ENCODE measurements around the gene PRSS35. TPM values are rescaled to one million over a fixed set of nuclear protein-coding genes. Genes with fewer than 3 reads are reported as not detected.
"Not testable (repeated sequence)": the region's sequence is repeated elsewhere in the genome, so short reads cannot be mapped to it uniquely, and the experiment has no call there.

The PRSS35 gene
- total RNA-seq, 1 experiment from 2014 or later = 1.7 TPM

DNA sequence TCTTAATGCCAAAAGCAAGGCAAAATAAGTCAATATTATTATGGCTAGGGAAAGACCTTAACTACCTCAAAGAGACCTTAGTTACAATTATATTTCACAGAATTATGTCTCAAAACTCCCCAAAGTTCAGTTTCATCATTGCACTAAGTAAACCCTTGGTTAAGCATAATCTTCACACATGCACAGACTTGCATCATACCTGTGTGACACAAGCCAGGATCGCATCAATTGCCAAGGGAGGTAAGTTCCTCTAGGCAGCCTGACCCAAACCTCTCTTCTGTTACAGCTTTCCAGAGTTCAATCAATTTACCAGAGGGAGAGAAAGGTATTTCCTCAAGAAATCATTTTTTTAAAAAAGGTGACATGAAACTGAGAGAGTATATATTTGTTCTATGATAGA is 31.9 kb upstream of the PRSS35 start:
- H2AFZ ChIP-seq (ENCODE audit: low read length) = no peak overlapping the region
- H2BK12ac ChIP-seq (ENCODE audit: insufficient read length, low read depth, low read length) = no peak overlapping the region
- no peak overlapping the region for H4K5ac ChIP-seq (ENCODE audit: insufficient read length, low read depth, low read length)
- H3K4me1 ChIP-seq (ENCODE audit: insufficient read depth, low read length) = no peaks in the 10 kb centered on the region
- no peaks in the 10 kb centered on the region for H3K4me1 Mint-ChIP-seq
- H3K79me1 ChIP-seq (ENCODE audit: insufficient read depth, low read depth, low read length, poor library complexity, severe bottlenecking) = no peaks in the 10 kb centered on the region
- no peak overlapping the region for H3K27ac ChIP-seq (ENCODE audit: insufficient read length, low read depth, low read length)
- no peak overlapping the region for H3K18ac ChIP-seq (ENCODE audit: insufficient read length, low read depth, low read length)
- no peak overlapping the region for H3K56ac ChIP-seq (ENCODE audit: insufficient read length, low read depth, low read length)
- H4K20me1 ChIP-seq (ENCODE audit: control insufficient read depth, insufficient read depth, insufficient read length) = no peaks in the 10 kb centered on the region
- no peak overlapping the region for H3K27ac Mint-ChIP-seq
- no peak overlapping the region for H2BK20ac ChIP-seq (ENCODE audit: low read depth, low read length, poor library complexity, severe bottlenecking)
- no peak overlapping the region for H2BK15ac ChIP-seq (ENCODE audit: low read depth, low read length)
- no peak overlapping the region for H2BK120ac ChIP-seq (ENCODE audit: low read depth, low read length, poor library complexity, severe bottlenecking)
- no peak overlapping the region for H3K9ac ChIP-seq (ENCODE audit: extremely low read depth, insufficient read length, low read length)
- no CpG with 5 or more reads among the region's 1 CpG for WGBS (ENCODE audit: extremely low coverage, insufficient read length, low lambda C conversion rate)
- no peak overlapping the region for H4K91ac ChIP-seq (ENCODE audit: insufficient read length, low read depth, low read length)
- H3K36me3 Mint-ChIP-seq (ENCODE audit: insufficient read depth in 1 of 3, low read depth in 3 of 3) = no peaks in the 10 kb centered on the region
- H2AK5ac ChIP-seq (ENCODE audit: insufficient read length, low read length) = no peak overlapping the region
- no peak overlapping the region for H3T11ph ChIP-seq (ENCODE audit: low read length)
- H3K9me3 Mint-ChIP-seq = no peaks in the 10 kb centered on the region; a peak in 1 of 5 replicates
- TF ChIP-seq, protein P1, sequence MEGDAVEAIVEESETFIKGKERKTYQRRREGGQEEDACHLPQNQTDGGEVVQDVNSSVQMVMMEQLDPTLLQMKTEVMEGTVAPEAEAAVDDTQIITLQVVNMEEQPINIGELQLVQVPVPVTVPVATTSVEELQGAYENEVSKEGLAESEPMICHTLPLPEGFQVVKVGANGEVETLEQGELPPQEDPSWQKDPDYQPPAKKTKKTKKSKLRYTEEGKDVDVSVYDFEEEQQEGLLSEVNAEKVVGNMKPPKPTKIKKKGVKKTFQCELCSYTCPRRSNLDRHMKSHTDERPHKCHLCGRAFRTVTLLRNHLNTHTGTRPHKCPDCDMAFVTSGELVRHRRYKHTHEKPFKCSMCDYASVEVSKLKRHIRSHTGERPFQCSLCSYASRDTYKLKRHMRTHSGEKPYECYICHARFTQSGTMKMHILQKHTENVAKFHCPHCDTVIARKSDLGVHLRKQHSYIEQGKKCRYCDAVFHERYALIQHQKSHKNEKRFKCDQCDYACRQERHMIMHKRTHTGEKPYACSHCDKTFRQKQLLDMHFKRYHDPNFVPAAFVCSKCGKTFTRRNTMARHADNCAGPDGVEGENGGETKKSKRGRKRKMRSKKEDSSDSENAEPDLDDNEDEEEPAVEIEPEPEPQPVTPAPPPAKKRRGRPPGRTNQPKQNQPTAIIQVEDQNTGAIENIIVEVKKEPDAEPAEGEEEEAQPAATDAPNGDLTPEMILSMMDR (conservative IDR thresholded peaks at IDR 0.05) = no peak
- no peaks in the 10 kb centered on the region for H3K23me2 ChIP-seq (ENCODE audit: insufficient read length, low read depth, low read length, poor library complexity, severe bottlenecking)
- H3K9me3 ChIP-seq (ENCODE audit: control insufficient read depth, low read depth, low read length) = no peaks in the 10 kb centered on the region
- H3K27me3 ChIP-seq (ENCODE audit: insufficient read depth, low read length) = no peaks in the 10 kb centered on the region
- H3K14ac ChIP-seq (ENCODE audit: insufficient read depth, low read length) = no peak overlapping the region
- no peak overlapping the region for H3K4me3 Mint-ChIP-seq
- DNase-seq = no peak
- no peak overlapping the region for H2BK5ac ChIP-seq (ENCODE audit: insufficient read length, low read length)
- no peak overlapping the region for H3K4me2 ChIP-seq (ENCODE audit: insufficient read depth, insufficient read length, low read length)
- H4K8ac ChIP-seq (replicated peaks; ENCODE audit: insufficient read length, low read depth, low read length) = no peak overlapping the region
- H3K23ac ChIP-seq (ENCODE audit: insufficient read length, low read depth, low read length) = no peak overlapping the region
- no peaks in the 10 kb centered on the region for H3K79me2 ChIP-seq (ENCODE audit: insufficient read depth, low read length)
- no peaks in the 10 kb centered on the region for H3K27me3 Mint-ChIP-seq (ENCODE audit: low read depth)
- no peak overlapping the region for H3K4ac ChIP-seq (ENCODE audit: low read depth, low read length)

DNA sequence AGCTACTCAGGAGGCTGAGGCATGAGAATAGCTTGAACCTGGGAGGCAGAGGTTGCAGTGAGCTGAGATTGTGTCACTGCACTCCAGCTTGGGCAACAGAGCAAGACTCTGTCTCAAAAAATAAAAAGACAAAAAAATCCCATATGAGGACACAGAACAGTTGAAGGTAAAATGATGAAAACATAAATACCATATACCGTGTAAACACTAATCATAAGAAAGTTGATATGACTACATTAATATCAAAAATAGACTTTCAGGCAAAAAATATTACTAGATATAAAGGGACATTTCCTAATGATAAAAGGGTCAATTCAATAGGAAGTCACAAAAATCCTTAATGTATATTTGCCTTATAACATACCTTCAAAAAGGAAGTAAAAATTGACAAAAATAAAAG is 30.4 kb upstream of the PRSS35 start:
- H2BK5ac ChIP-seq (ENCODE audit: insufficient read length, low read length); H3K36me3 Mint-ChIP-seq (ENCODE audit: insufficient read depth in 1 of 3, low read depth in 3 of 3); H3K27ac Mint-ChIP-seq; H2BK20ac ChIP-seq (ENCODE audit: low read depth, low read length, poor library complexity, severe bottlenecking); DNase-seq; H3K79me1 ChIP-seq (ENCODE audit: insufficient read depth, low read depth, low read length, poor library complexity, severe bottlenecking); H3K23me2 ChIP-seq (ENCODE audit: insufficient read length, low read depth, low read length, poor library complexity, severe bottlenecking); H3K4me1 Mint-ChIP-seq; H3K4me1 ChIP-seq (ENCODE audit: insufficient read depth, low read length); H3K23ac ChIP-seq (ENCODE audit: insufficient read length, low read depth, low read length); H2BK120ac ChIP-seq (ENCODE audit: low read depth, low read length, poor library complexity, severe bottlenecking); H4K8ac ChIP-seq (replicated peaks; ENCODE audit: insufficient read length, low read depth, low read length); H2AFZ ChIP-seq (ENCODE audit: low read length); H3K9ac ChIP-seq (ENCODE audit: extremely low read depth, insufficient read length, low read length); H3K27ac ChIP-seq (ENCODE audit: insufficient read length, low read depth, low read length); H3K27me3 Mint-ChIP-seq (ENCODE audit: low read depth); H3K4me2 ChIP-seq (ENCODE audit: insufficient read depth, insufficient read length, low read length); H3K79me2 ChIP-seq (ENCODE audit: insufficient read depth, low read length); H2AK5ac ChIP-seq (ENCODE audit: insufficient read length, low read length); H4K91ac ChIP-seq (ENCODE audit: insufficient read length, low read depth, low read length); H3K18ac ChIP-seq (ENCODE audit: insufficient read length, low read depth, low read length); H3K27me3 ChIP-seq (ENCODE audit: insufficient read depth, low read length); H2BK15ac ChIP-seq (ENCODE audit: low read depth, low read length); H4K5ac ChIP-seq (ENCODE audit: insufficient read length, low read depth, low read length); H3K9me3 ChIP-seq (ENCODE audit: control insufficient read depth, low read depth, low read length); H4K20me1 ChIP-seq (ENCODE audit: control insufficient read depth, insufficient read depth, insufficient read length); H3T11ph ChIP-seq (ENCODE audit: low read length); H3K14ac ChIP-seq (ENCODE audit: insufficient read depth, low read length); H3K9me3 Mint-ChIP-seq; H3K4me3 Mint-ChIP-seq; H3K56ac ChIP-seq (ENCODE audit: insufficient read length, low read depth, low read length); H3K4ac ChIP-seq (ENCODE audit: low read depth, low read length); H2BK12ac ChIP-seq (ENCODE audit: insufficient read length, low read depth, low read length): not testable (repeated sequence)
- WGBS (ENCODE audit: extremely low coverage, insufficient read length, low lambda C conversion rate) = no CpG with 5 or more reads among the region's 1 CpG
